ENCODE data around the gene SEZ6.

- TF ChIP-seq, protein P1, sequence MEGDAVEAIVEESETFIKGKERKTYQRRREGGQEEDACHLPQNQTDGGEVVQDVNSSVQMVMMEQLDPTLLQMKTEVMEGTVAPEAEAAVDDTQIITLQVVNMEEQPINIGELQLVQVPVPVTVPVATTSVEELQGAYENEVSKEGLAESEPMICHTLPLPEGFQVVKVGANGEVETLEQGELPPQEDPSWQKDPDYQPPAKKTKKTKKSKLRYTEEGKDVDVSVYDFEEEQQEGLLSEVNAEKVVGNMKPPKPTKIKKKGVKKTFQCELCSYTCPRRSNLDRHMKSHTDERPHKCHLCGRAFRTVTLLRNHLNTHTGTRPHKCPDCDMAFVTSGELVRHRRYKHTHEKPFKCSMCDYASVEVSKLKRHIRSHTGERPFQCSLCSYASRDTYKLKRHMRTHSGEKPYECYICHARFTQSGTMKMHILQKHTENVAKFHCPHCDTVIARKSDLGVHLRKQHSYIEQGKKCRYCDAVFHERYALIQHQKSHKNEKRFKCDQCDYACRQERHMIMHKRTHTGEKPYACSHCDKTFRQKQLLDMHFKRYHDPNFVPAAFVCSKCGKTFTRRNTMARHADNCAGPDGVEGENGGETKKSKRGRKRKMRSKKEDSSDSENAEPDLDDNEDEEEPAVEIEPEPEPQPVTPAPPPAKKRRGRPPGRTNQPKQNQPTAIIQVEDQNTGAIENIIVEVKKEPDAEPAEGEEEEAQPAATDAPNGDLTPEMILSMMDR (tag by site-specific recombination; IDR thresholded peaks at IDR 0.05) = no peak
- no peak for TF ChIP-seq ZNF138 (tag by site-specific recombination; IDR thresholded peaks at IDR 0.05; ENCODE audit: borderline replicate concordance)
- TF ChIP-seq KLF9 (tag by site-specific recombination; IDR thresholded peaks at IDR 0.05; ENCODE audit: low read depth) = no peak
- no peak for TF ChIP-seq GLI2 (tag by site-specific recombination; IDR thresholded peaks at IDR 0.05; ENCODE audit: borderline replicate concordance, low read depth)
- no peak for TF ChIP-seq PATZ1 (tag by site-specific recombination; IDR thresholded peaks at IDR 0.05)
- TF ChIP-seq ZNF292 (tag by site-specific recombination; IDR thresholded peaks at IDR 0.05; ENCODE audit: borderline replicate concordance, low read depth) = no peak
- no peak for TF ChIP-seq TCF7L2 (IDR thresholded peaks at IDR 0.05; ENCODE audit: borderline replicate concordance, low read depth, low read length)
- no peak for TF ChIP-seq HOXD13 (CRISPR knock-in tag; IDR thresholded peaks at IDR 0.05; ENCODE audit: borderline replicate concordance)
- TF ChIP-seq ZNF548 (tag by site-specific recombination; IDR thresholded peaks at IDR 0.05) = no peak
- no peak for TF ChIP-seq ZFP3 (tag by site-specific recombination; IDR thresholded peaks at IDR 0.05; ENCODE audit: low read depth)
These were observed 42.0 kb downstream of the SEZ6 start for GRCh38 chr17:28963841-28964240.
